Upper lobe of right lung (tissue), 1 donor: Measurements from ENCODE around the gene RAB3GAP1. TPM values are rescaled to one million over a fixed set of nuclear protein-coding genes. Genes with fewer than 3 reads are reported as not detected.
"Not testable (repeated sequence)": the region's sequence is repeated elsewhere in the genome, so short reads cannot be mapped to it uniquely, and the experiment has no call there.

Experiments
- ATAC-seq: fragments of 200-7000 bp; cut with Tn5 transposase; one replicate; pipeline ENCODE4 v1.9.1; 2020; ENCODE audit warnings: mild to moderate bottlenecking, moderate library complexity
- DNase-seq: peaks from one replicate; pipeline ENCODE4 v3.0.0-alpha.2; 2020
- H3K27ac ChIP-seq: fragments of 200-600 bp; one replicate; pipeline ENCODE4 v1.8.0; 2022
- H3K27me3 ChIP-seq: fragments of 200-600 bp; one replicate; pipeline ENCODE4 v1.8.0; 2022; ENCODE audit warnings: mild to moderate bottlenecking
- H3K36me3 ChIP-seq: fragments of 200-600 bp; one replicate; pipeline ENCODE4 v1.8.0; 2022
- H3K4me1 ChIP-seq: fragments of 200-600 bp; one replicate; pipeline ENCODE4 v1.8.0; 2022
- H3K4me3 ChIP-seq: fragments of 200-600 bp; one replicate; pipeline ENCODE4 v1.8.0; 2022; ENCODE audit warnings: mild to moderate bottlenecking
- H3K9me3 ChIP-seq: fragments of 200-600 bp; one replicate; pipeline ENCODE4 v1.8.0; 2022
- CTCF ChIP-seq: fragments of 200-600 bp; IDR thresholded peaks from one replicate; pipeline ENCODE4 v1.8.0; 2022; ENCODE audit warnings: antibody characterized with exemption
- intact Hi-C: fragments of 100-400 bp; cut with DNase I; formaldehyde crosslinking; loops from one replicate; pipeline ENCODE4 v1.11.0; 2022
- total RNA-seq: library from RNA; stranded (reverse); fragmentation: NEBNext Ultra II Directional; extraction: Animal tissue kit (Norgen Biotek cat#: 25700); gene quantifications from one replicate; pipeline ENCODE4 v1.2.1, GENCODE V29; 2021
- donor health status: DM: no; HTN: yes; CAD: no; lungs with severe emphysema.

RAB3GAP1 gene
- total RNA-seq, 1 donor from 2014 or later: 47.8 TPM

- H3K27me3 ChIP-seq: no peaks in the 10 kb centered on the region
- no peaks in the 10 kb centered on the region for H3K4me1 ChIP-seq
- no peak overlapping the region for H3K27ac ChIP-seq
- no peaks in the 10 kb centered on the region for H3K9me3 ChIP-seq
- ATAC-seq (peak; percentile 19), DNase-seq (no peak)
- H3K36me3 ChIP-seq: peaks cover 3% of the 10 kb centered on the region
- TF ChIP-seq CTCF: no peak
- intact Hi-C loops: no loop called here
- no peak overlapping the region for H3K4me3 ChIP-seq
These were observed 22.1 kb downstream of the RAB3GAP1 start for GRCh38 chr2:135074216-135074615.

- Histone ChIP-seq H3K27me3 (no peaks in the 10 kb centered on the region), H3K9me3 (no peaks in the 10 kb centered on the region), H3K36me3 (peaks cover 3% of the 10 kb centered on the region), H3K27ac (no peak overlapping the region), H3K4me1 (no peaks in the 10 kb centered on the region), H3K4me3 (no peak overlapping the region)
- no peak for DNase-seq
- intact Hi-C loops: no loop called here
- ATAC-seq: no peak
- TF ChIP-seq CTCF: no peak
These were observed 24.5 kb downstream of the RAB3GAP1 start for GRCh38 chr2:135076556-135076955.

GRCh38 chr2:135078417-135078816, 26.3 kb downstream of the RAB3GAP1 start:
- H3K36me3 ChIP-seq: peaks cover 3% of the 10 kb centered on the region
- DNase-seq: no peak
- H3K27ac ChIP-seq: no peak overlapping the region
- H3K27me3 ChIP-seq: no peaks in the 10 kb centered on the region
- no peak overlapping the region for H3K4me3 ChIP-seq
- H3K9me3 ChIP-seq: no peaks in the 10 kb centered on the region
- TF ChIP-seq CTCF: no peak
- ATAC-seq: no peak
- intact Hi-C loops: no loop called here
- no peaks in the 10 kb centered on the region for H3K4me1 ChIP-seq

- TF ChIP-seq CTCF: no peak
- DNase-seq (no peak), ATAC-seq (no peak)
- Histone ChIP-seq H3K4me1 (no peaks in the 10 kb centered on the region), H3K9me3 (no peaks in the 10 kb centered on the region), H3K27ac (no peak overlapping the region), H3K27me3 (no peaks in the 10 kb centered on the region), H3K4me3 (no peak overlapping the region), H3K36me3 (no peaks in the 10 kb centered on the region)
- intact Hi-C loops: no loop called here
These were observed 34.1 kb downstream of the RAB3GAP1 start for GRCh38 chr2:135086222-135086621.

- intact Hi-C loops, H3K4me3 ChIP-seq, H3K9me3 ChIP-seq, H3K4me1 ChIP-seq, ATAC-seq, DNase-seq, H3K27me3 ChIP-seq, H3K27ac ChIP-seq: not testable (repeated sequence)
- H3K36me3 ChIP-seq: peaks cover 13% of the 10 kb centered on the region
These were observed 37.5 kb downstream of the RAB3GAP1 start for GRCh38 chr2:135089597-135089996.

GRCh38 chr2:135091681-135092080, 39.6 kb downstream of the RAB3GAP1 start:
- H3K36me3 ChIP-seq: peaks cover 27% of the 10 kb centered on the region
- no peak for ATAC-seq
- intact Hi-C loops: no loop called here

More at GRCh38 chr2:135091681-135092080, 39.6 kb downstream of the RAB3GAP1 start:
- no peak for TF ChIP-seq CTCF
- Histone ChIP-seq H3K27me3 (no peaks in the 10 kb centered on the region), H3K4me3 (no peak overlapping the region), H3K9me3 (no peaks in the 10 kb centered on the region), H3K27ac (no peak overlapping the region), H3K4me1 (no peaks in the 10 kb centered on the region)
- no peak for DNase-seq
